ENCODE data around the gene PLPPR1. TPM values are rescaled to one million over a fixed set of nuclear protein-coding genes. Genes with fewer than 3 reads are reported as not detected.

The PLPPR1 gene
- total and polyA plus RNA-seq, 12 donors: 0.08 to 19.7 (median 0.20) TPM; not detected in 7

- 42 to 49% (median 45%) methylated on average over 4 of the region's 4 CpGs for WGBS, 4 donors
- Histone ChIP-seq H3K36me3 (replicated peaks in 1 of 2) (no peaks in the 10 kb centered on the region), H3K4me1 (replicated peaks in 1 of 2) (no peaks in the 10 kb centered on the region), H3K9me3 (replicated peaks in 1 of 3) (no peaks in the 10 kb centered on the region), H3K4me3 (no peak overlapping the region), H3K27me3 (no peaks in the 10 kb centered on the region), H3K27ac (no peak overlapping the region)
- intact Hi-C loops (cut with DNase I): no loop called here
- TF ChIP-seq POLR2A (IDR thresholded peaks at IDR 0.05): no peak
- no peak for TF ChIP-seq CTCF (IDR thresholded peaks at IDR 0.05)
- no peak for DNase-seq
Measured at GRCh38 chr9:101140764-101141163, 112.2 kb downstream of the PLPPR1 start.

DNA sequence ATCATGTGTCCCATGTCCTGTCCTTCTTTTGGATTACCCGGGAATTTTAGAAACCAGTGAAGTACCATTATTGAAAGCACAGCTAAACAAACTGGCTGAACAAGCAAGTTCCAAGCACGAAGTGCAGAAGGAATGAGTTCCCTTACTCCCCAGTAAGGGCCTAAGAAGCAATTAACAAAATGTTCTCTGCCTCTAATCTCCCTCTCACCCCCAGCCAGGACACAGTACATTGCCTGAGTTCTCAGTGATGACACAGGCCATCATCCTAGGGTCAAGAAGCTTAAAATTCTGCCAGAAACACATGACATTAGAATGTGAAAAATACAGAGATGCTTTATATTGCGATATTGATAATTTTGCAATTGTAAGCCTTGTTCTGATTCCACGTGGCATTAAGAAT lies 118.0 kb downstream of the PLPPR1 start:
- no peak for TF ChIP-seq CTCF (IDR thresholded peaks at IDR 0.05)
- no peak for TF ChIP-seq POLR2A (IDR thresholded peaks at IDR 0.05)
- no peaks in the 10 kb centered on the region for H3K9me3 ChIP-seq (replicated peaks in 1 of 3)
- H3K27me3 ChIP-seq: no peaks in the 10 kb centered on the region
- H3K4me1 ChIP-seq (replicated peaks in 1 of 2): no peaks in the 10 kb centered on the region
- WGBS, 4 donors: 77 to 81% (median 79%) methylated on average over 4 of the region's 4 CpGs
- intact Hi-C loops (cut with DNase I): no loop called here
- DNase-seq: no peak
- H3K4me3 ChIP-seq: no peak overlapping the region
- H3K36me3 ChIP-seq (replicated peaks in 1 of 2): no peaks in the 10 kb centered on the region
- no peak overlapping the region for H3K27ac ChIP-seq

DNA sequence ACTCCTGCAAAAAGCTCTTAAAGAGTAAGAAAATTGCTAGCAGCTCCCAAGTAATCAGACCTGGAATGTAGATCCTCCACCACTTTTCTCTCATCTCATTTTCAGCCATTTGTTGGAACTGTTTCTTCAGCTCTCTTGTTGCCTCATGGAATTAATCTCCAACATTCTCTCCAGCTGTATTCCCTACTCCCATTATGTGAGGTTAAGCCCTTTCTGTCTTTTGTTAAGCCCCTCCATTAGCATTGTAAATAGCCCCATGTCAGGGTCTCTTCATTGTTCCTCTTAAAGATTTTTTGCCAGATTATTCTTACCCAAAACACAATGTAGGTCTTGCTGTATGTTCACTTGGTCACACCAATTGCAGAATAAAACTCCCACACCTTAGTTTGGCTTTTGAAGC lies 119.8 kb downstream of the PLPPR1 start:
- no peaks in the 10 kb centered on the region for H3K36me3 ChIP-seq (replicated peaks in 1 of 2)
- no peaks in the 10 kb centered on the region for H3K4me1 ChIP-seq (replicated peaks in 1 of 2)
- intact Hi-C loops (cut with DNase I): no loop called here
- TF ChIP-seq CTCF (IDR thresholded peaks at IDR 0.05) (no peak), POLR2A (IDR thresholded peaks at IDR 0.05) (no peak)
- no peak for DNase-seq
- H3K9me3 ChIP-seq (replicated peaks in 1 of 3): no peaks in the 10 kb centered on the region
- no peaks in the 10 kb centered on the region for H3K27me3 ChIP-seq
- no peak overlapping the region for H3K4me3 ChIP-seq
- no peak overlapping the region for H3K27ac ChIP-seq

GRCh38 chr9:101158361-101158760 lies 129.8 kb downstream of the PLPPR1 start:
- DNase-seq: no peak
- H3K27me3 ChIP-seq: no peaks in the 10 kb centered on the region
- WGBS, 4 donors: 62 to 77% (median 68%) methylated on average over 3 of the region's 3 CpGs
- H3K27ac ChIP-seq: no peak overlapping the region
- H3K4me1 ChIP-seq (replicated peaks in 1 of 2): no peaks in the 10 kb centered on the region
- TF ChIP-seq POLR2A (IDR thresholded peaks at IDR 0.05): no peak
- no peak for TF ChIP-seq CTCF (IDR thresholded peaks at IDR 0.05)
- H3K9me3 ChIP-seq (replicated peaks in 1 of 3): no peaks in the 10 kb centered on the region
- no peak overlapping the region for H3K4me3 ChIP-seq
- intact Hi-C loops (cut with DNase I): no loop called here
- H3K36me3 ChIP-seq (replicated peaks in 1 of 2): no peaks in the 10 kb centered on the region
